Germinal center (tissue), 1 donor: ENCODE measurements around the gene TNFRSF6B.
"Not testable (repeated sequence)": the region's sequence is repeated elsewhere in the genome, so short reads cannot be mapped to it uniquely, and the experiment has no call there.

Source experiments
- DNase-seq: peaks from one replicate; pipeline ENCODE4 v3.0.0; 2012; ENCODE audit warnings: mixed read lengths, low spot score

Gene TNFRSF6B

GRCh38 chr20:63662813-63663189 lies 33.7 kb upstream of the TNFRSF6B start:
- DNase-seq: no peak

GRCh38 chr20:63663332-63664066 lies 33.0 kb upstream of the TNFRSF6B start:
- no peak for DNase-seq

DNA sequence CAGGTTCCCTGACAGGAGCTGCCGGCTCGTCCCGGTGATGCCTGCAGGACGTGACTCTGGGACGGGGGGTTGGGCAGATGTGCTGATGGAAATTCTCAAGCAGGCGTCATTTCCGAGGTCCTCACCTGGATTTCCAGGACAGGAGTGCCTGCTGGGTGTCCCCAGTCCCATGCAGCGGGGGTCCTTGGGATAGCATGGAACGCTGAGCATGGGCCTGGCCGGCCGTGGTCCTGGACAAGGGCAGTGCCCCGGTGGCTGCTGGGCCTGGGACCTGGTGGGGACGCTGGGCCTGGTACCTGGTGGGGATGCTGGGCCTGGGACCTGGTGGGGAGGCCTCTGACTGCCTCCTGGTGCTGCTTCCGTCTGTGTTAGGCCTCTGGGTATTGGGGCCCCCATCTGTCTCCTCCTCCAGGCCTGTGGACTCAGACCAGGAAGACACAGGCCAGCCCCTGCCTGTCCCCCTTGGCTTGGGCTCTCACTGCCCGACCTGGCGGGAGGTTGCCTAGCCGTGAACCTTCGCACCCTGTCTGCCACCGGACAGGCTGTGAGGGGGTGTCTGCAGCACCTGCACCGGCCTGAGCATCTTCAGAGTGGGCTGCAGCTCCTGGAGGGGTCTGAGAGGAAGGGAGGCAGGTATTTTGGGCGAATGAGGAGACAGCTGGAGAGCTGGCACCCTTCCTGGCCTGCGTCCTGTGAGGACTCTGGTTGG lies 32.2 kb upstream of the TNFRSF6B start:
- DNase-seq: no peak

- DNase-seq: no peak
Measured at GRCh38 chr20:63664861-63665594, 31.4 kb upstream of the TNFRSF6B start.

GRCh38 chr20:63665708-63666107 lies 30.7 kb upstream of the TNFRSF6B start:
- DNase-seq: no peak

DNA sequence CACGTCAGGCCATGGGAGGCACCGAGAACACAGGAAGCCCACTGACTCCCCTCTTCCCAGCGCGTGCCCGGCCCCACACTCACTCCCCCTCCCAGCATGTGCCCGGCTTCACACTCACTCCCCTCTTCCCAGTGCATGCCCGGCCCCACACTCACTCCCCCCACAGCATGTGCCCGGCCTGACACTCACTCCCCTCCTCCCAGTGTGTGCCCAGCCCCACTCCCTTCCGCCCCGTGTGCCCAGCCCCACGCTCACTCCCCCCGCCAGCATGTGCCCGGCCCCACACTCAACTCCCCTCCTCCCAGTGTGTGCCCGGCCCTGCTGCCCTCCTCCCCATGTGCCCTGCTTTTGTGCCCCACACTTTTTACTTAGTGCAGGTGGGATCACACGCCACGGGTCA lies 28.6 kb upstream of the TNFRSF6B start:
- no peak for DNase-seq

- DNase-seq: no peak
Measured at GRCh38 chr20:63668351-63668750, 28.1 kb upstream of the TNFRSF6B start.

DNA sequence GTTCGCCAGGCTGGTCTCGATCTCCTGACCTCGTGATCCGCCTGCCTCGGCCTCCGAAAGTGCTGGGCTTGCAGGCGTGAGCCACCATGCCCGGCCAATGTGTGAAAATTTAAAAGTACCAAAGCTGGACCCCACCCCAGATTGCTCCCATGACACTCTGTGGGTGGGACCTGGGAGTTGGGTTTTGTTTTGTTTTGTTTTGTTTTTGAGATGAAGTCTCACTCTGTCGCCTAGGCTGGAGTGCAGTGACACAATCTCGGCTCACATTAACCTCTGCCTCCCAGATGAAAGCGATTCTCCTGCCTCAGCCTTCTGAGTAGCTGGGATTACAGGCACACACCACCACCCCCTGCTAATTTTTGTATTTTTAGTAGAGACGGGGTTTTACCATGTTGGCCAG lies 24.8 kb upstream of the TNFRSF6B start:
- DNase-seq: not testable (repeated sequence)

GRCh38 chr20:63672666-63673065 lies 23.8 kb upstream of the TNFRSF6B start:
- no peak for DNase-seq

GRCh38 chr20:63673951-63674350 lies 22.5 kb upstream of the TNFRSF6B start:
- DNase-seq: no peak

- no peak for DNase-seq
Measured at GRCh38 chr20:63675681-63676368, 20.6 kb upstream of the TNFRSF6B start.

DNA sequence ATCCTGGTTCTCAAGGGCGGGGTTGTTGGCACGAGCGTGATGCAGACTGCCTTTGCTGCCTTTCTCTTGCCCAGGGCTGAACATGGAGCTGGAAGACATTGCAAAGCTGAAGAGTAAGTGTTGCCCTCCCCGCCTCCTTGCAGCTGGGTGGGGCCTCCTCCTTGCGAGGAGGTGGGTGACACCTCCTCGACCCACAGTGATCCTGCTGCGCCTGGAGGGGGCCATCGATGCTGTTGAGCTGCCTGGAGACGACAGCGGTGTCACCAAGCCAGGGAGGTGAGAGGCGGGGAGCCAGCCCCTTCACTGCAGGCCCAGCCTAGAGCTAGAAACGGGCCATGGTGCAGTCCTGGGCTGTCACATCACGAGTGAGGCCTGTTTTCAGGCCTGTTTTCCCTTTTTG lies 18.4 kb upstream of the TNFRSF6B start:
- DNase-seq: no peak

DNA sequence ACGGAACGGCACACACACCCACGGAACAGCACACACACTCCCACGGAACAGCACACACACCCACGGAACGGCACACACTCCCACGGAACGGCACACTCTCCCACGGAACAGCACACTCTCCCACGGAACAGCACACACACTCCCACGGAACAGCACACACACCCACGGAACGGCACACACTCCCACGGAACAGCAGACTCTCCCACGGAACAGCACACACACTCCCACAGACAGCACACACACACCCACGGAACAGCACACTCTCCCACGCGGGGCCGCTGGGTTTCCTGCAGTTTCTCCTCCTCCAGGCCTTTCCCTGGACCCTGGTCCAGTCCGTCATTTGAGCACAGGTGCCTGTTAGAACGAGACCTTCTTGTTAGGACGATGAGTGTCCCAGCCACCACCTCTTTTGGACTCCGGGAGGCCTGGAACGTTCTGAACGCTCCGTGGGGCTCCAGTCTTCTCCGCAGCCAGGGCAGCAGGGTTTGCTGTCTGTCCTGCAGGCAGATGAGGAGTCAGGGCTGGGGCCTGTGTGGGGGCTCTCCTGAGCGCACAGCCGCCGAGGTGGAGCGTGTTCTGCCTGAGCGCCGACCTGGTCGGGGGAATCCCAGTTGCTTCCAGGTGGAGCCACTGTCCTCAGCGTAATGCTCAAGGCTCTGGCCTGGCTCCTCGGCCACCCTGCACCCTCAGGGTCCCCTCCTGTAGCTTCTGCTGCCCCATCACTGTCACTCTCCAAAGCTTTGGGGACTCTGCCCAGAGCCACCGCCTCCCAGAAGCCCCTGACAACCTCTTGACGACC lies 17.6 kb upstream of the TNFRSF6B start:
- DNase-seq: no peak

GRCh38 chr20:63679799-63680305 lies 16.6 kb upstream of the TNFRSF6B start:
- no peak for DNase-seq

- DNase-seq: no peak
Measured at GRCh38 chr20:63680427-63680826, 16.0 kb upstream of the TNFRSF6B start.

- no peak for DNase-seq
Measured at GRCh38 chr20:63680857-63681608, 15.4 kb upstream of the TNFRSF6B start.

- DNase-seq: no peak
Measured at GRCh38 chr20:63681609-63682142, 14.8 kb upstream of the TNFRSF6B start.

DNA sequence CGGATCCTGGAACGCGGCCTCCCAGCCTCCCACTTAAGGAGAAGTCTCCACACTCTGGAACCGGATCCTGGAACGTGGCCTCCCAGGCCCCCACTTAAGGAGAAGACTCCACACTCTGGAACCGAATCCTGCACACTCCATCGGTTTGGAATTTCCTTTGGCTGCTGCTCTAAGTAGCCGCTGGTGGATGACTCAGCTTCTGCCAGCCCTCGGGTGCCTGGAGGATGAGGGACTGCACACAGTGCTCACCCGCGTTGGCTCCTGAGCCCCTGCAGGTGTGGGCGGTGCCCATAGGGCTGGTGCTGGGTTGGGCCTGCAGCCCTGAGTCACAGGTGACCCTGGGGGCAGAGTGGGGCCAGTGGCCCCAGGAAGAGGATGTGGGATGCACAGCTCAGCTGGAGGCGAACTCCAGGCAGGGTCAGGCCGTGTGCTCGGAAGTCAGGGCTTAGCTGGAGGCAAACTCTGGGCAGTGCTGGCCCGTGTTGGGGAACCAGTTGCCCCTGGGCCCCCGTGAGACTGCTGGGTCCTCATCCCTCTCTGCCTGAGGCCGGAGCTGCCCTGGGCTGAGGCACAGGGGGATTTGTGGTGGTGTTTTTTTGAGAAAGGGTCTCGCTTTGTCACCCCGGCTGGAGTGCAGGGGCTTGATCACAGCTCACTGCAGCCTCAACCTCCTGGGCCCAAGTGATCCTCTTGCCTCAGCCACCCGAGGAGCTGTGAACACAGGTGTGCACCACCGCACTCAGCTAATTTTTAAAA lies 13.9 kb upstream of the TNFRSF6B start:
- no peak for DNase-seq

GRCh38 chr20:63685269-63686026 lies 11.0 kb upstream of the TNFRSF6B start:
- no peak for DNase-seq
